HPDE6-E6E7 (cell line): ENCODE measurements around the gene PLEKHG3.
"Not testable (repeated sequence)": the region's sequence is repeated elsewhere in the genome, so short reads cannot be mapped to it uniquely, and the experiment has no call there.

ENCODE experiments used
- DNase-seq: peaks from one replicate; pipeline ENCODE4 v3.0.0; 2011; ENCODE audit warnings: missing footprints; ENCODE audit errors: extremely low spot score

PLEKHG3 gene

DNA sequence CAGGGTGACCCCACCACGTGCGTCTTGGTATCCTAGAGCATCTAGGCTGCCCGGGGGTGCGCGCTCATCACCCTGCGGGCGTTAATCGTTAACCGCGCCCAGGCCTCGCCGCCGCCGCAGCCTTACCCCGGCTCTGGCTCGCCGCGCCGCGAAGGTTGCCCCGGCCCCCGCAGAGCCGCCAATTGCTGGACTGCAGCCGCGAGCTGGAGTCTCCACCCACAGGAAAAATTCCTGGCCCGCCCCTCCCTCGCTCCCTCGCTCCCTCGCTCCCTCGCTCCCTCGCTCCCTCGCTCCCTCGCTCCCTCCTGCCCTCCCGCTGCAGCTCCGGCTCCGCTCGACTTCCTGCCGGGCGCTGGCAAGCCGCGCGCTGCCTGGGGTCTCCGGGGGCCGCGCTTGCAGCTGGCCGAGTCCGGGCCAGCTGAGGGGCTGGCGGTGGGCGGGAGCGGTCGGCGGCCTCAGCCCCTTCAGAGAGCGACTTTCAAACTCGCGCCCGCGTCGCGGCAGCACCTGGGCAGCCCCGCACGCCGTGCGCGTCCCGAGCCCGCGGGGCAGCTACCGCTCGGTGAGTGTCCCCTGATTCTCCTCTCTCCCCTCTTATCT lies at the start of gene PLEKHG3:
Gene PLEKHG3 (plus strand): TSS at position 282 of the 600 bp plus-strand sequence. CDS start 23,208 bp downstream, outside the sequence.
- DNase-seq = no peak

DNA sequence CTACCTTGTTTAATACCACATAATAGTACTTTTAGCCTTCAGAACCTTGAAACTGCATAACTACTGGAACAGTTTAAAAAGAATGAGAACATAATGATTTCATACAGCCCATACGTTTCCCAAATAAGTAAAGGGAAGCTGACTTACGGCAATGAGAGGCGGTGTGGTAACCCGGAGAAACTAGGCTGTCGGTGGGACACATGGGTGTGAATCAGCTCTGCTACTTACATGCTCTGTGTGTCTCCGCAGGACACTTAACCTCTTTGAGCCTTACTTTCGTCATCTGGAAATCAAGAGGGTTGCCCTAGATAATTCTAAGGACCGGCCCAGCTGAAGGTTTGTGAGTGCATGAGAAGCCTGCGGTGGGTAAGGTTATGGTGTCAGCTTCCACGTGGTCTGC lies 49.3 kb upstream of the PLEKHG3 start:
- no peak for DNase-seq

DNA sequence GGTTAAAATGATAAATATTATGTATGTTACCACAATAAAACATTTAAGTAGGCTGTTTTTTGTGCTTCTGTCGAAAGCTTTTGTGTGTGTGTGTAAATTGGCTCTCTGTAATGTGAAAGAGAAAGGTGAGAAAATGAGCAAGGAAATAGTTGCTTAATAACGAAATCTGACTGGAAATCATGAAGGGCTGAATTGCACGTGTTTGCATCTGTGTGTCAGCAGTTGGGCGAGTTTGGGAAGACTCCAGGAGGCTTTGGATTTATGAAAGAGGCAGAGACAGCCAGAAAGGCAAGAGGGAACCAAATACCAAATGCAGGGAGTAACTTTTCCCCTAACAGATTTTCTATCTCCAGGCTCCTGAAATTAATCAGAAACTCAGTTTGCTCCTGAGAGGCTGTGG lies 47.2 kb upstream of the PLEKHG3 start:
- no peak for DNase-seq

DNA sequence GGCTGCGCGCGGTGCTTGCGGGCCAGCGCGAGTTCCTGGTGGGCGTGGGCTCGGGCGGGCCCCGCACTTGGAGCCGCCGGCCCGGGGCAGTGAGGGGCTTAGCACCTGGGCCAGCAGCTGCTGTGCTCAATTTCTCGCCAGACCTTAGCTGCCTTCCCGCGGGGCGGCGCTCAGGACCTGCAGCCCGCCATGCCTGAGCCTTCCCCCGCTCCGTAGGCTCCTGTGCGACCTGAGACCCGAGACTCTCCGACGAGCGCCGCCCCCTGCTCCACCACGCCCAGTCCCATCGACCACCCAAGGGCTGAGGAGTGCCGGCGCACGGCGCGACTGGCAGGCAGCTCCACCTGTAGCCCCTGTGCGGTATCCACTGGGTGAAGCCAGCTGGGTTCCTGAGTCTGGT lies 46.0 kb upstream of the PLEKHG3 start:
- DNase-seq = no peak

DNA sequence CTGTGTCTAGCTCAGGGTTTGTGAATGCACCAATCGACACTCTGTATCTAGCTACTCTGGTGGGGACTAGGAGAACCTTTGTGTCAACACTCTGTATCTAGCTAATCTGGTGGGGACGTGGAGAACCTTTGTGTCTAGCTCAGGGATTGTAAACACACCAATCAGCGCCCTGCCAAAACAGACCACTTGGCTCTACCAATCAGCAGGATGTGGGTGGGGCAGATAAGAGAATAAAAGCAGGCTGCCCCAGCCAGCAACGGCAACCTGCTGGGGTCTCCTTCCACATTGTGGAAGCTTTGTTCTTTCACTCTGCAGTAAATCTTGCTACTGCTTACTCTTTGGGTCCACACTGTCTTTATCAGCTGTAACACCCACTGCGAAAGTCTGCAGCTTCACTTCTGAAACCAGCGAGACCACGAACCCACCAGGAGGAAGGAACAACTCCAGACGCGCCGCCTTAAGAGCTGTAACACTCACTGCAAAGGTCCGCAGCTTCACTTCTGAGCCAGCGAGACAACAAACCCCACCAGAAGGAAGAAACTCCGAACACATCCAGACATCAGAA lies 45.4 kb upstream of the PLEKHG3 start:
- DNase-seq = not testable (repeated sequence)

DNA sequence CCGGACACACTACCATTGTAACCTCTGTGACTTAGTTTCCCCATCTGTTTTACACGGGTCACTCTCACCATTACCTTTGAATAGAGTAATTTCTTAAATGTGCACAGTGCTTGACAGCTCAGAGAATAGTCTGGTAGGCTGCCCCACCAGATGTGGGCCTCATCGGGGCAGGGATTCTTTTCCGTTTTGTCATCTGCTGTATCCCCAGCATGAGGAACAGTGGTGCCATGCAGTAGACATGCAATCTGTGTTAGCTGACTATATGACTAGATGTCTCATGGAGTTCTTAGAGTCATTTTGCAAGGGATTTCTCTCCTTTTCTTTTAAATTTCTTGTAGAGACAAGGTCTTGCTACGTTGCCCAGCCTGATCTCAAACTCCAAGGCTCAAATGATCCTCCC lies 44.9 kb upstream of the PLEKHG3 start:
- DNase-seq = no peak

DNA sequence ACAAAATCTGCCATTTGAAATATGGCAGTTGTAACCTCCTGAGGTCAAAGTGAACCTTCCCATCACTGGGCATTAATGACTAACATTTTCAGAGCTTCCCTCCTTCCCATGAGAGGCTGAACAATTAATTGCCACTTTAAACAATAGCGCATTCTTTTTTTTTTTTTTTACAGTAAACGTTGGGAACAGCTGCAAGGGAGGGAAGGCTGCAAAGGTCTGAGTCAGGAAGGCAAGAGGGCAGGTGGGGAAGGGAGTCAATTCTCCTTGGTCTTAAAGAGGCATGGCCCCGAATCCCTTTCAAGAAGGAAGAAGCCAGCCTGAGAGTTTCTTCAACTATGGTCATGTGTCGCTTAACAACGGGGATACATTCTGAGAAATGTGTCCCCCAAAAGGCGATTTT lies 41.0 kb upstream of the PLEKHG3 start:
- no peak for DNase-seq

DNA sequence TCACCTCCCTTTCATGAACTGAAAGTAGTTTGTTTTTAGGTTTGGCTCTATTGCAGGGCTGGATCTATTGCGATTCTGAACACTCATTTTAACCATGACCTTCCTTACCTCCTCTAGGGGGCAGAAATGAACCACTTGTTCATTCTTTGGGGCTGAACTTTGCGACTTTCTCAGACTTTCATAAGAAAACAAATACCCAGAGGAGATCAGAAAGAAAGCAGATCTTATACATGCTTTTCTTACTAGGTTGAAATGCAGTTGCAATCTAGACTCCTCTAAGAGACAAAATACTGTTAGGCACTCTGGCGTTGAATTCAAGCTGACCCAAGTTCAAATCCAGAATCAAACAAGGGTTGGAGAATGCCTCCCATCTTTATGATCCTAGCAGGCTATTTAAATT lies 32.6 kb upstream of the PLEKHG3 start:
- DNase-seq = peak; percentile 64

DNA sequence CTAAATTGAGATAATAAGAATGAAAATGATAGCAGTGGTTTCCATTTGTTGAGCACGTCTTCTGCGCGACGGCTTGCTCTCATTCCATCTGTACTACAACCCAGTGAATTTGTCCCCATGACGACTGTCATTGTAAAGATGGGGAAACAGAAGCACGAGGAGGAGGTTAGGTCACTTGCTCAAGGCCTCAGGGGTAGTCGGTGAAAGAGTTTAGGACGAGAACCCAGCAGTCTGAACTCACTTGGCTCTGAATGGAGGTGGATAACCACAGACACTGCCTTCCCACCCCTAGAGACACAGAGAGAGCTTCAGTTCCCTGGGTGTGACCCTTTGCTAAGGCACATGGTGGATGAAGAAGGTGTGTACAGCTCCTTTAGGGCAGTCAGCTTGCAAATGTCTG lies 30.9 kb upstream of the PLEKHG3 start:
- DNase-seq = no peak

DNA sequence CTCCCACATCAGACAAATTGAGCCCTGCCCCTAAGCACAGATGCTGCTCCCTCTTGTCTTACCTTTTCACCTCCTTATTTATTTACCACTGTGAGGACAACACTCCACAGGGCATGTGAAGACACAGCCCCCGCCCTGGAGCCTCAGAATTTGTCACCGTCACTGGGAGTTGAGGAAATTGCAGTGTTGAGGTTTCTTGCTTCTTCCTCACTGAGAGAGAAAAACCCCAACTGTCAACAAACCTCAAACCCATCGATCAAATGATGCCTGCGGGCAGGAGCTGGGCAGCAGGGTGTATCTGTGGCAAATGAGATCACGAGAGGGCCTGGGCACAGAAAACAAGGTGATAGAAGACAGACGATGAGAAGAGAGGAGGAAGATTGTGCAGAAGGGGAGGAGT lies 30.5 kb upstream of the PLEKHG3 start:
- peak; percentile 66 for DNase-seq

DNA sequence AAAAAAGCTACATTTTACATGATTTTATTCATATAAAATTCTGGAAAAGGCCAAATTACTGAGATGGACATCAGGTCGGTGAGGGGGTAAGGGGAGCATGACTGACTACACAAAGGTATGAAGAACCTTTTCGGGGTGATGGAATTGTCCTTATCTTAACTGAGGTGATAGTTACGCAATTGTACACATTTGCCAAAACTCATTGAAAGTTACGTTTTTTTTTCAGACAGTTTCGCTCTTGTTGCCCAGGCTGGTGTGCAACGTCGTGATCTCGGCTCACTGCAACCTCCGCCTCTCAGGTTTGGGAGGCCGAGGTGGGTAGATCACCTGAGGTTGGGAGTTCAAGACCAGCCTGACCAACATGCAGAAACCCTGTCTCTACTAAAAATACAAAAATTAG lies 29.4 kb upstream of the PLEKHG3 start:
- no peak for DNase-seq

DNA sequence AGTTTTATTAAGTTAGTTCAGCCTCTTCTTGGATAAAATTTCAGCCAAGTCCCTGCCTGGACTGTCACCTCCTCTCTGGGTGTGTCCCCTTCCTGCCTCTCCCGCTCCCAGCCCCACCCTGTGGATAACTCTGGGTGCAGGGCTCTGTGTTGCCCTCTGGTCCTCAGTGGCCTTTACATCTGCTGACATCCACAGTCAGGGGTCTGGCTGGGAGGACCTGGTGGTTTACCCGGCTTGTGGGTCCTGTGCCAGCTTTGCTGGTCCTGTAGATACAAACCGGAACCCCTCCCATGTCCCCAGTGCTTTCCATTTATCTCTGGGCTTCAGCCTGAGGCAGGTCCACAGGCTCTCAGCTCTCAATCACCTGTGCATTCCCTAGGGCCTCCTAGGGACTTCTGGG lies 28.9 kb upstream of the PLEKHG3 start:
- no peak for DNase-seq

DNA sequence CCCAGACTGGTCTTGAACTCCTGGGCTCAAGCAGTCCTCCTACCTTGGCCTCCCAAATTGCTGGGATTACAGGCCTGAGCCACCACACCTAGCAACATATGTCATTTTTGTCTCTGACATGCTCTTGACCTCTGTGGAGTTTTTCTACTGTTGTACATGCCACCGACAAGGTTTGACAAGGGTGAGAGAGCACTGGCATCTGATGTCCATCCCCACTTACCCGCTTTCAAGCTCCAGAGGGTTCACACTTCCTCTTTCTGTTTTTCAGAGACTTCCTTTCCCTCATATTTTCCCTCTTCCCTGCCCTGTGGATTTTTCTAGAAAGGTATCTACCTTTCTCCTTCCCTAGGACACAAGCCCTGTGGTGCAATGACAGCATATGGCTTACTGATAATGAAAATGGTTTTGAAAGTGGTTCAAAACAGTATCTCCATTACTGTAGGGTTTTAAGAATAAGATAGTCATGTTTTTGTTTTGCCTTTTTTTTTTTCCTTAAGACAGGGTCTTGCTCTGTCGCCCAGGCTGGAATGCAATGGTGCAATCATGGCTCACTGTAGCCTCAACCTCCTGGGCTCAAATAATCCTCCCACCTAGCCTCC lies 27.7 kb upstream of the PLEKHG3 start:
- DNase-seq = no peak

DNA sequence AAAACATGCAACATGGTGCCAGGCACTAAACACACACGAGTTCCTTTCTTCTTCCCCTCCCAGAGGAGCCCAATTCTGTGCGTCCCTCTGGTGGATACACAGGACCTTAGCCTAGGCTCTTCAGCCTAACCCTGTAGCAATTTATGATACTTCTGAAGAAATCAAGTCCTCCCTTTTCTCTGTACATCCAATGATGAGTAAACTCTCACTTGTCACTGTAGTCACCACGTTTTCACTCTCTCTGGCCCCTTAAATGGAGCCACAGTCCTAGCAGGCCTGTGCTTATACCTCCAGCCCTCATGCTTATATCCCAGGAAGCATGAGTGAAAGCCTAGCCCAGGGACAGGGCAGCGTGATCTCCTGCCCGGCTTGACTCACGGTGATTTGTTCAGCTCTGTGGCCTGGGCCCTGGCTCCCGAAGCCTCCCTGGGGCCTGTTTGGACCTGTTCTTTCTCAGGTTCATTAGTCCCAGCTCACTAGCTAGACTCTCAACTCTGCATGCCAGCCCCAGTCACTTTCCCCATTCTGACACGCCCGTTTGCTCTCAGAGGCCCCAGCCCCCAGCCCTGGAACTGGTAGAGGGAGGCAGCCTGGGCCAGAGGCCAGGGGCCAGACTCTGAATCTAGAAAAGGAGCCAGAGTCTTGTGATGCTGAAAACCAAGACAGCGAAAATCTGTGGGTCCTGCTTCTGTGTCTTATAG lies 24.1 kb upstream of the PLEKHG3 start:
- DNase-seq = peak; percentile 95

DNA sequence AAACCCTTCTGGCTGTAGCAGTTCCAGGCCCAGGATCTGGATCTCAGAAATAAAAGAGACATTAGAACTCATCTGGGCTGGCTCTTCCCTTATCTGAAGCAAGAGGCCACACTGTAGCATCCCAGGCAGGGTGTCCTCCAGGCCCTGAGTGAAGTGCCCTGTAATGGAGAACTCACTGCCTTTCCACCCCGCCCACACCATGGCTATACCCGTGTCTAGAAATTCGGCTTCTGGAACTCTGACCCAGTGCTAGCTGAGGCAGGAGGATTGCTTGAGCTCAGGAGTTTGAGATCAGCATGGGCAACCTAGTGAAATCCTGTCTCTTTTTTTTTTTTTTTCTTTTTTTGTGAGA lies 23.5 kb upstream of the PLEKHG3 start:
- DNase-seq = no peak

DNA sequence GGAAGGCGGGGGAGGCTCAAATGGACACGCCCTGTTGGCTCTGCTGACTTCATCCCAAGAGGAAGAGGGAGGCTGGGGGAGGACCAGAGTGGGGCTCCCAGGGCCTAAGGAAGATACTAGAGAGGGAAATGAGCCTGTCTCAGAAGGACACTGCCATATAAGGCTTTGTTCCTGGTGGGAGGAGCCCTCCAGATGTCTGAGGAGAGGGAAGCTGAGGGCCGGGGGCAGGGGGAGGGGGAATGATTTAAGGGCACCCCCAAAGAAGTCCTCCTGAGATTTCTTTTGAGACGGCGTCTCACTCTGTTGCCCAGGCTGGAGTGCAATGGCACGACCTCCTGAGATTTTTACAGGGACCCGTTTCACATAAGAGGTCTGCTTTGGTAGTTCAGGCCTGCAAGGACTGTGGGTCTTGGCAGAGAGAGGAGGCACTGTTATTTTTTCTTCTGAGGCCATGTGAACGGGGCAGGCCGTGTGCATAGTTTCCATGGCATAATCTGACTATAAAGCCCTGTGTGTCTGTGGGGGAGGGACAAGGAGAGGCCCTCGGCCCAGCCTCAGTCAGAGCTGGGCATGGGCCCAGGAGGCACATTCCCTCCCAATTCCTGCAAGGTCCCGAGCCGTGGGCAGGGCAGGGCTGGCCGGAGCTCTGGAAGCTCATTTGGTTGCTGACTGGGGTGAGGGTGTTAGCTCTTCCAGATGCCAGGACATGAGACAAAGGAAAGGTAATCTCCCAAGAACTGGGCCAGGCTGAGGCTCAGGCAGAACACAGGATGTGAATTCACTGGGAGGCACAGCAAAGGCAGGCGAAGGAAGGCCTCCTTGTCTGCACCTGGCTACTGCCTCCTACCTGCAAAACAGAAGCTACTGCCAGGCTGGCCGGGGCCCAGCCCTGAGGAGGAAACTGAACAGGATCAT lies 22.2 kb upstream of the PLEKHG3 start:
- peak; percentile 38 for DNase-seq

DNA sequence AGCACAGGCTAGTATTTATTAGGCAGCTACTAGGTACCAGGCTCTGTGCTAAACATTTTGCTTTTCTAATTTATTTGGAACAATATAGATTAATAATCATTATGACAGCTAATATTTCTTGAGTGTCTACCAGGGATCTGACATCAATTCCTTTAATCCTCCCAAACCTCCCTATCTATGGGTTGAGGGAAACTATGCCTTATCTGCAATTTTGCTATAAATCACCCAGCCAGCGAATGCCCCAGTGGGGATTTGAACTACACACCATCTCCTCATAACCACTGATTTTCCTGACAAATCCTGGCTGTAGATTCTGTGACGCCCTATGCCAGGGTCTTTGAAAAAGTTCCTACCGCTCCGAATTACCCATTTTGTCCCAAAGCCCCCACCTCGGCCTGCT lies 21.4 kb upstream of the PLEKHG3 start:
- no peak for DNase-seq

DNA sequence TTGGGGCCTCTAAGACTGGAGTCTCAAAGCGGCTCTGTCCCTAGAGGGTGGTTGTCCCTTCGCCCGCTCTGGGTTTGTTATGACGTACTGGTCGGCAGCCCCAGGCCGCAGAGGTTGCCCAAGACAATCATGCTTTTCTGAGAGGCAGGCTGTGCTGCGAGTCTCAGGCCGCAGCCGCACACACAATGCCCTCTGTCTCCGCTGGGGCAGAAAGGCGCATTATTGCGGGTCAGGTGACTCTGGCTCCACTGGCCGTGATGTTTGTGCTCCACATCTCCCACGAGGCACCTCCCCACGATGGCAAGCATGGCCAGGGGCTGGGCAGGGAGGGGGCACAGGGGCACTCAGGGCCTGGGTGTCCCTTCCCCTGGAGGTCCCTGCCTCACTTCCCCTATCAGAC lies 21.0 kb upstream of the PLEKHG3 start:
- no peak for DNase-seq

DNA sequence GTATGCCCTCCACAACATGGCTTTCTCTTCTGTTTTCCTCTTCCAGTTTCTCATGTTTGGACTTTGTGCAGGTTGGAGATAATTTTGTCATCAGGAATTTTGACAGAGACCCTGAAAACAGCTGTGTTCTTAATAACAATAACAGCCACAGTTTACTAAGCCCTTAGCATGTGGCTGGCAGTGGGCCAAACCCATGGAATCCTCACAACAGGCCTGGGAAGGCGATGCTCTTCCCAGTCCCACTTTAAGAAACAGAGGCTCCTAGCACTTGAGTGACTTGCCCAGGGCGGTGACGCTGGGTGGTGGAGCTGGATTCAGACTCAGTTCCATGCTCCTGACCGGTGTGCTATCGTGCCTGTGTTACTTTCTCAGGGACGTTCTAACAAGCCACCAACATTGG lies 20.1 kb upstream of the PLEKHG3 start:
- DNase-seq = no peak

DNA sequence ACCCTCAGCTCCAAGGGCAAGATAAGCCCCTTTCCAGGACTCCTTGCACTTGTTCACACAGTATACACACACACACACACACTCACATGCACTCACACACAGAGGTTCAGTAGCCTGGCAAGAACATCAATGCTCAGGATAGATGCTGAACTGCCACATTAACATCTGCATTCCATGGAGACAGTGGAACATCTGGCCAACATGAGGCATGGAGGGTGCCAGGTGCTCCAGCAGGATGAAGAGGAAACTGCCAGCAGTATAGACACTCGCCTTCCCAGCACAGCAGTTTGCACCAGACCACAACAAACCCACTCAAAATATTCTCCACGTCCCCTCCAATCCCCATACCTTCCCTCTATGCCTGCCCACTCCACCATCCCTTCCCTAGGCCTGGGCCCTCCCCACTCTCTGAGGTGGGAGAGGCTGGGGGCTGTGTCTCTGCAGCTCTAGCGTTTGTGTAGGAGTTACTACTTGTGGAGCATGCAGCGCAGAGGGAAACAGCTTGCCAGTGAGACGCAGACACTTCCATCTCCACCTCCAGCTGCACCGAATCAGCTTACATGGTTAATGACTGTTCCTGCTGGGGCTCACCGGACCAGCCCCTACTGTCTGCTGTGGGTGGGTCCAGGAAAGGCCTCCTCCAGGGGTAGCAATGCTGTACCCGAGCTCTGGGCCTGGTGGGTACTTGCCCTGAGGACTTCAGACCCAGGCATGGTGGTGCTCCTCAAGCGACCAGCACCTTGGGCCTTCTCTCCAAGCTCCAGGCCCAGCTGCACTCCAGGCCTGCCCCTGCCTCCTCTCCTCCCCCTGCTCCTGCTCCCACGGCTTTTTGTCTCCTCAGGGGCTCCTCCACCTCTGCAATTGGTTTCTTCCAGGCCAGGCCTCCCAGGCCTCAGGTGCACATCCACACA lies 18.6 kb upstream of the PLEKHG3 start:
- DNase-seq = no peak

DNA sequence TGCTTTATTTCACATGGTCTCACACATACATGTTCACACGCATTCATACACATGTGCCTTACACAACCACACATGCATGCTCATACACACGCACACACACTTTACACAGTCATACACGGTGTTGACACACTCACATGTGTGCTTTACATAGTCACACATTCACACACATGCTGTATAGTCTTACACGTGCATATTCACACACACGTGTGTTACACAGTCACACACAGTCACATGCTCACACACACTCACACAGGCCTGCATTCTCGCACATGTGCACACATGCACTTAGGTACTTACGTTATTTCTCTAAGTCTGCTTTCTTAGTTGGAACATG lies 18.0 kb upstream of the PLEKHG3 start:
- DNase-seq = no peak
